Effector memory CD4-positive, alpha-beta T cell (primary cell): Measurements from ENCODE around the gene C11orf91.

Source experiments
- DNase-seq, 3 donors: peaks; one replicate each; pipeline ENCODE4 v3.0.0-alpha.2; 2020
- H3K27ac ChIP-seq: 2 replicates; pipeline ENCODE4 v1.7.0; 2013; ENCODE audit warnings: mild to moderate bottlenecking, low read length, moderate library complexity; ENCODE audit not compliant: insufficient read depth, poor library complexity, severe bottlenecking
- H3K27me3 ChIP-seq: replicated peaks from 2 replicates; pipeline ENCODE4 v1.7.0; 2013; ENCODE audit warnings: mild to moderate bottlenecking, low read length; ENCODE audit not compliant: insufficient read depth, control insufficient read depth, poor library complexity, severe bottlenecking
- H3K36me3 ChIP-seq: 2 replicates; pipeline ENCODE4 v1.7.0; 2013; ENCODE audit warnings: mild to moderate bottlenecking, low read length, moderate library complexity; ENCODE audit not compliant: control insufficient read depth, insufficient read depth
- H3K4me1 ChIP-seq: 2 replicates; pipeline ENCODE4 v1.7.0; 2013; ENCODE audit warnings: low read length, mild to moderate bottlenecking; ENCODE audit not compliant: control insufficient read depth, insufficient read depth, poor library complexity, severe bottlenecking
- H3K4me3 ChIP-seq: 2 replicates; pipeline ENCODE4 v1.7.0; 2013; ENCODE audit warnings: low read length, low read depth, mild to moderate bottlenecking; ENCODE audit not compliant: insufficient read depth, poor library complexity, severe bottlenecking
- H3K9me3 ChIP-seq: 2 replicates; pipeline ENCODE4 v1.7.0; 2013; ENCODE audit warnings: mild to moderate bottlenecking, low read length, moderate library complexity; ENCODE audit not compliant: control insufficient read depth

Gene C11orf91

GRCh38 chr11:33691066-33691864, 9.4 kb downstream of the C11orf91 start:
- no peak overlapping the region for H3K4me3 ChIP-seq

GRCh38 chr11:33690290-33691065, 10.1 kb downstream of the C11orf91 start:
- no peaks in the 10 kb centered on the region for H3K36me3 ChIP-seq
- DNase-seq: no peak
- no peaks in the 10 kb centered on the region for H3K27me3 ChIP-seq

More at GRCh38 chr11:33691066-33691864, 9.4 kb downstream of the C11orf91 start:
- Histone ChIP-seq H3K36me3 (no peaks in the 10 kb centered on the region), H3K4me1 (no peaks in the 10 kb centered on the region), H3K27ac (no peak overlapping the region), H3K9me3 (no peaks in the 10 kb centered on the region), H3K27me3 (no peaks in the 10 kb centered on the region)
- DNase-seq: no peak

GRCh38 chr11:33689501-33689900, 11.1 kb downstream of the C11orf91 start:
- Histone ChIP-seq H3K27me3 (no peaks in the 10 kb centered on the region), H3K27ac (no peak overlapping the region), H3K4me3 (no peak overlapping the region), H3K9me3 (no peaks in the 10 kb centered on the region), H3K36me3 (no peaks in the 10 kb centered on the region), H3K4me1 (no peaks in the 10 kb centered on the region)
- DNase-seq: no peak

More at GRCh38 chr11:33690290-33691065, 10.1 kb downstream of the C11orf91 start:
- H3K4me3 ChIP-seq: no peak overlapping the region
- no peaks in the 10 kb centered on the region for H3K9me3 ChIP-seq
- no peaks in the 10 kb centered on the region for H3K4me1 ChIP-seq
- H3K27ac ChIP-seq: no peak overlapping the region

- Histone ChIP-seq H3K4me1 (no peaks in the 10 kb centered on the region), H3K4me3 (no peak overlapping the region), H3K36me3 (no peaks in the 10 kb centered on the region), H3K27me3 (no peaks in the 10 kb centered on the region), H3K27ac (no peak overlapping the region), H3K9me3 (no peaks in the 10 kb centered on the region)
- no peak for DNase-seq
Measured at GRCh38 chr11:33689085-33689484, 11.5 kb downstream of the C11orf91 start.

- H3K4me1 ChIP-seq: no peaks in the 10 kb centered on the region
- H3K27ac ChIP-seq: no peak overlapping the region
- no peaks in the 10 kb centered on the region for H3K9me3 ChIP-seq
- DNase-seq: no peak
- H3K36me3 ChIP-seq: no peaks in the 10 kb centered on the region
- H3K4me3 ChIP-seq: no peak overlapping the region
- no peaks in the 10 kb centered on the region for H3K27me3 ChIP-seq
Measured at GRCh38 chr11:33687733-33688479, 12.7 kb downstream of the C11orf91 start.

GRCh38 chr11:33685082-33685481, 15.5 kb downstream of the C11orf91 start:
- H3K27ac ChIP-seq: no peak overlapping the region
- H3K4me1 ChIP-seq: no peaks in the 10 kb centered on the region
- no peaks in the 10 kb centered on the region for H3K27me3 ChIP-seq

GRCh38 chr11:33684003-33684706, 16.5 kb downstream of the C11orf91 start:
- no peaks in the 10 kb centered on the region for H3K27me3 ChIP-seq
- H3K27ac ChIP-seq: no peak overlapping the region
- no peaks in the 10 kb centered on the region for H3K9me3 ChIP-seq
- H3K4me3 ChIP-seq: no peak overlapping the region
- H3K36me3 ChIP-seq: no peaks in the 10 kb centered on the region
- H3K4me1 ChIP-seq: no peaks in the 10 kb centered on the region
- no peak for DNase-seq

More at GRCh38 chr11:33685082-33685481, 15.5 kb downstream of the C11orf91 start:
- no peak overlapping the region for H3K4me3 ChIP-seq
- H3K9me3 ChIP-seq: no peaks in the 10 kb centered on the region
- no peak for DNase-seq
- no peaks in the 10 kb centered on the region for H3K36me3 ChIP-seq

- no peaks in the 10 kb centered on the region for H3K36me3 ChIP-seq
- DNase-seq: no peak
- no peaks in the 10 kb centered on the region for H3K27me3 ChIP-seq
- H3K9me3 ChIP-seq: no peaks in the 10 kb centered on the region
- no peaks in the 10 kb centered on the region for H3K4me1 ChIP-seq
- no peak overlapping the region for H3K27ac ChIP-seq
- no peak overlapping the region for H3K4me3 ChIP-seq
Measured at GRCh38 chr11:33682446-33682845, 18.2 kb downstream of the C11orf91 start.

- DNase-seq: no peak
- Histone ChIP-seq H3K27me3 (no peaks in the 10 kb centered on the region), H3K4me3 (no peak overlapping the region), H3K4me1 (no peaks in the 10 kb centered on the region), H3K9me3 (no peaks in the 10 kb centered on the region), H3K36me3 (no peaks in the 10 kb centered on the region), H3K27ac (no peak overlapping the region)
Measured at GRCh38 chr11:33682019-33682418, 18.6 kb downstream of the C11orf91 start.
